ENCODE data around the gene SMIM20.

DNA sequence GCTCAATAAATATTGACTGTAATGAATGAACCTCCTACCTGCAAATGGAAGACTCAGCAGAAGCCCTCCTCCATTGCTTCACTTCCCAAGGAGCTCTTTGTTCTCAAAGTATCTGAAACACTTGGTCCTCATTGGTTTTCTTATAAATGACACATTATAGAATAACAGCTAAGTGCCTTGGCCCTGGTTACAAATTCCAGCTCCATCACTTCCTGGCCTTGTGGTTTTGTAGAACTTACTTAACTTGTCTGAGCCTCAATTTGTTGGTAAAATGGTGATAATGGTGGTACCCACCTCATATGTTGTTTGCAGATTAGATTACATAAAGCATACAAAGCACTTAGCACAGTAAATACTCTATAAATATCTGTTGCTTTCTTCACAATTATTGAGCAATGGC is 25.2 kb upstream of the SMIM20 start:
- TF ChIP-seq, protein P1, sequence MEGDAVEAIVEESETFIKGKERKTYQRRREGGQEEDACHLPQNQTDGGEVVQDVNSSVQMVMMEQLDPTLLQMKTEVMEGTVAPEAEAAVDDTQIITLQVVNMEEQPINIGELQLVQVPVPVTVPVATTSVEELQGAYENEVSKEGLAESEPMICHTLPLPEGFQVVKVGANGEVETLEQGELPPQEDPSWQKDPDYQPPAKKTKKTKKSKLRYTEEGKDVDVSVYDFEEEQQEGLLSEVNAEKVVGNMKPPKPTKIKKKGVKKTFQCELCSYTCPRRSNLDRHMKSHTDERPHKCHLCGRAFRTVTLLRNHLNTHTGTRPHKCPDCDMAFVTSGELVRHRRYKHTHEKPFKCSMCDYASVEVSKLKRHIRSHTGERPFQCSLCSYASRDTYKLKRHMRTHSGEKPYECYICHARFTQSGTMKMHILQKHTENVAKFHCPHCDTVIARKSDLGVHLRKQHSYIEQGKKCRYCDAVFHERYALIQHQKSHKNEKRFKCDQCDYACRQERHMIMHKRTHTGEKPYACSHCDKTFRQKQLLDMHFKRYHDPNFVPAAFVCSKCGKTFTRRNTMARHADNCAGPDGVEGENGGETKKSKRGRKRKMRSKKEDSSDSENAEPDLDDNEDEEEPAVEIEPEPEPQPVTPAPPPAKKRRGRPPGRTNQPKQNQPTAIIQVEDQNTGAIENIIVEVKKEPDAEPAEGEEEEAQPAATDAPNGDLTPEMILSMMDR (IDR thresholded peaks at IDR 0.05) = no peak
- no peak for TF ChIP-seq POLR2A (IDR thresholded peaks at IDR 0.05)

Data from body of pancreas (tissue), 4 donors.